Fibroblast of pulmonary artery (primary cell): ENCODE results near the gene EPB41L2.

Experiments used
- DNase-seq: peaks from one replicate; pipeline ENCODE4 v3.0.0-alpha.2; 2010; ENCODE audit warnings: low read depth
- H3K4me3 ChIP-seq: replicated peaks from 2 replicates; pipeline ENCODE4 v1.5.1; 2011; ENCODE audit warnings: low read depth, mild to moderate bottlenecking, control low read depth, low read length, moderate library complexity
- CTCF ChIP-seq: IDR thresholded peaks from 2 replicates; pipeline ENCODE4 v1.5.1; 2011; ENCODE audit warnings: mild to moderate bottlenecking, control low read depth, low read length, inconsistent platforms; ENCODE audit errors: missing control alignments

Gene EPB41L2

DNA sequence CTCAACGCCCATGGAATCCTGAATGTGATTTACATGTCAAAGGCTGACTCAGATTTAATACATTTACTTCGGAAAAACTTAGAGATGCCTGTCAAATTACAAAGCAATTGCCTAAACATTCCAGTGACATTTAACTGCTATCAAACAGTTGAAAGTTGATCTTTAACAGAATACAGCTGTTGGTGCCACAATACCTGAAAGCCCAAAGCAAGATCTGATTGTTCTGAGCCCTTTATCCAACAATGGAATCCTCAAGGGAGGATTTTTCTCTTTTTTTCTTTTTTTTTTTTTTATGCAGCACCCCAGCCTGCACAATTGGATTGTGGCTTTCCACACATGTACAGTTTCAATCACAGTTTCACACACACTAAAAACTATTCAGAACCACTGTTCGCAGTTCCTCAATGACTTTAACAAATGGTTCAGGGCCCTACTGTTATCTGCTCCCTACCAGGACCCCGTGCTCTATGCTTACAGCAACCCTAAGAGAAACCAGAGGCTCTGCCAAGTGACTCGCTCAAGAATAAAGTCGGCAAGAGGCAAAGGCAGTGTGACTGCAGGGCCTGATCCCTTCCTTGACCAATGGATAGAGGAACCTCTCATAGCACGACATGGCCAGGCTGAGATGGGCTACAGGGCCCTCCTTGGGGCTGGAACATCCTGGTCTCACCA lies 33.3 kb downstream of the EPB41L2 start:
- H3K4me3 ChIP-seq: no peak overlapping the region
- no peak for TF ChIP-seq CTCF
- peak; percentile 62 for DNase-seq

DNA sequence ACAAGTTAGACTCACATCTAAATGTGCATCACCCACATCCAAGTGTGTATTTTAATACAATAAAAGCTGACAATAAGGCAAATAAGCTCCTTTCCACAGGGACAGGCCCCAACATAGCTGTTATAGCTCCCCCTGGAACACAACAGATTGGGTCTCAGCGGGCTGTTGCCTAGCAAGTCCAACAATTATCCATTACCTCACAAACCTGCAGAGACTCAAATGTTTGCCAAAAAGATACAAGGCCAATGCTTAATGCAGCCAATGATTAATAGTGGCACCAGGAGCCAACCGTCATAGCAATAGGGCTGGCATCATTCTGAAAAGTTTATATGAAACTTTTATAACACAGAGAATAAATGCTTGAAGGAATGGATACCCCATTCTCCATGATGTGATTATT lies 35.7 kb downstream of the EPB41L2 start:
- H3K4me3 ChIP-seq: no peak overlapping the region
- no peak for TF ChIP-seq CTCF
- no peak for DNase-seq

GRCh38 chr6:131026243-131026642 lies 36.8 kb downstream of the EPB41L2 start:
- no peak for DNase-seq
- H3K4me3 ChIP-seq: no peak overlapping the region
- no peak for TF ChIP-seq CTCF

DNA sequence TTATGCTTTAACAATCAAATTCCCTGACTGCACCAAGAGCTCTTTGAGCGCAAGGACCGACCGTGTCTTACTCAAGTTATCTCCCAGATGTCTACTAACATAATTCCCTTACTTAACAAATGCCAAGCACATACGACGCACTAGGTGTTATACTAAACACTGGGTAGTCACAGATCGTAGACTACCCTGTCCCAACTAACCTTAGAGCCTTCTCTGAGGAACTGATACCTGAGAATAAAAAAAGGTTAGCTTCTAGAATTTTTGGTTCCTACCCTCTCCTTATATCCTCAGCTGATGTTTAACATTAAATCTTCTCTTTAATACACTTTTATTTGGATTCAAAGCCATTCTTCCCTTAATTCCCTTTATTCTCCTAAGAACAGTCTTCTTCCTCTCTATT lies 38.5 kb downstream of the EPB41L2 start:
- no peak for DNase-seq
- H3K4me3 ChIP-seq: no peak overlapping the region
- TF ChIP-seq CTCF: no peak

DNA sequence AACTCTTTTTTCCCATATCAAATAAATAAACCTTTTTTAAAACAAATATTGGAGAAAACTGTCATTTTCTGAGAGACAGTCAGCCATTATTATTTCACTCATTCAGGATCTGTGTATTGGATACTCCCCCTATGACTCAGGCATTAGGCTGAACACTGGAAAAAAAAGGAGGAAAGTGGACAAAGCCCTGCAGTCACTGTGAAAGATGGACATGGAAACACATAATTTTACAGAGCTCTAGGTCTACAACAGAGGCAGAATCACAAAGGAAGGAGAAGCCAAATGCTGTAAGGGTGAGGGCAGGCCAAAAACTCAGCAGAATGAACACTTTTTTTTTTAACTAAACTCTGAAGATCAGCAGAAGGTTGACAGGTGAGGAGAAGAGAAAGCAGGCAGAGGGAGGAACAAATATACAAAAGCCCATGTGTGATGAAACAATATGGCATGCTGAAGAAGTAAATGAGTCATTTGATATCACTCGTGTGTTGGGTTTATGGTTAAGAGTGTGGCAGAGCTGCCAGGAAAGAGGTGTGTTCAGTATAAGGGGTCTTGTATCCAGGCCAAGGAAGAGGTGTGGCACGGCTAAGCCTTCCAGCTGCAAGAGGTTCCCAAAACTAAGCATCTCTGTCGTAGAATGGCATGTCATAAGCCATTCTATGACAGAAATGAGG lies 39.1 kb downstream of the EPB41L2 start:
- peak; percentile 82 for DNase-seq
- H3K4me3 ChIP-seq: peak overlapping the region; percentile 29
- no peak for TF ChIP-seq CTCF

GRCh38 chr6:131022691-131023090 lies 40.4 kb downstream of the EPB41L2 start:
- H3K4me3 ChIP-seq: no peak overlapping the region
- TF ChIP-seq CTCF: no peak
- DNase-seq: no peak

- H3K4me3 ChIP-seq: no peak overlapping the region
- no peak for TF ChIP-seq CTCF
- DNase-seq: no peak
Observed at GRCh38 chr6:131017962-131018361, 45.1 kb downstream of the EPB41L2 start.
